ENCODE measurements around the gene ANKRD66. TPM values are rescaled to one million over a fixed set of nuclear protein-coding genes. Genes with fewer than 3 reads are reported as not detected.
"Not testable (repeated sequence)": the region's sequence is repeated elsewhere in the genome, so short reads cannot be mapped to it uniquely, and the experiment has no call there.

Gene ANKRD66
- total and polyA plus RNA-seq, 2 experiments from 2014 or later = not detected

DNA sequence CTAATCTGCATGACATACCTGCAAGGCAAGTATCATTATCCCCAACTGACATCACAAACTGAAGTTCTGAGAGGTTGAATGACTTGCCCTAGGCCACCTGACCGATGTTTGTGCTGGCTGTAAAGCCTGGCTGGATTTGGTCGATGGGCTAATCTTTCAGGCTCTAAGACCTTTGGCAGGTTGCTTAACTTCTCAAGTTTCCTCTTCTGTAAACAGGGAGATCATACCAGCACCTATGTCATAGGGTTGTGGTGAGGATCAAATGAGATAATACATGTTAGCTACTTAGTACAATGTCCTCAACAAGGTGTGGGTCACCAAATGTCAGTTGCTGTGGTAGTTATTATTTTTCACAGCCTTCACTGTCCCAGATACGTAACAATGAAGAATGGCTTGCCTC, 14.2 kb downstream of the ANKRD66 start:
- Histone ChIP-seq H3K4me1 (ENCODE audit: low read depth) (peaks cover 14% of the 10 kb centered on the region), H3K4me3 (no peak overlapping the region), H3K9me3 (ENCODE audit: low read depth) (no peaks in the 10 kb centered on the region), H3K27me3 (no peaks in the 10 kb centered on the region), H3K36me3 (no peaks in the 10 kb centered on the region), H3K27ac (no peak overlapping the region)
- no peak for DNase-seq (ENCODE audit: low read depth in 1 of 2, low spot score in 1 of 2)
- TF ChIP-seq, protein P1, sequence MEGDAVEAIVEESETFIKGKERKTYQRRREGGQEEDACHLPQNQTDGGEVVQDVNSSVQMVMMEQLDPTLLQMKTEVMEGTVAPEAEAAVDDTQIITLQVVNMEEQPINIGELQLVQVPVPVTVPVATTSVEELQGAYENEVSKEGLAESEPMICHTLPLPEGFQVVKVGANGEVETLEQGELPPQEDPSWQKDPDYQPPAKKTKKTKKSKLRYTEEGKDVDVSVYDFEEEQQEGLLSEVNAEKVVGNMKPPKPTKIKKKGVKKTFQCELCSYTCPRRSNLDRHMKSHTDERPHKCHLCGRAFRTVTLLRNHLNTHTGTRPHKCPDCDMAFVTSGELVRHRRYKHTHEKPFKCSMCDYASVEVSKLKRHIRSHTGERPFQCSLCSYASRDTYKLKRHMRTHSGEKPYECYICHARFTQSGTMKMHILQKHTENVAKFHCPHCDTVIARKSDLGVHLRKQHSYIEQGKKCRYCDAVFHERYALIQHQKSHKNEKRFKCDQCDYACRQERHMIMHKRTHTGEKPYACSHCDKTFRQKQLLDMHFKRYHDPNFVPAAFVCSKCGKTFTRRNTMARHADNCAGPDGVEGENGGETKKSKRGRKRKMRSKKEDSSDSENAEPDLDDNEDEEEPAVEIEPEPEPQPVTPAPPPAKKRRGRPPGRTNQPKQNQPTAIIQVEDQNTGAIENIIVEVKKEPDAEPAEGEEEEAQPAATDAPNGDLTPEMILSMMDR (IDR thresholded peaks at IDR 0.05; ENCODE audit: low read depth, low read length) = no peak

DNA sequence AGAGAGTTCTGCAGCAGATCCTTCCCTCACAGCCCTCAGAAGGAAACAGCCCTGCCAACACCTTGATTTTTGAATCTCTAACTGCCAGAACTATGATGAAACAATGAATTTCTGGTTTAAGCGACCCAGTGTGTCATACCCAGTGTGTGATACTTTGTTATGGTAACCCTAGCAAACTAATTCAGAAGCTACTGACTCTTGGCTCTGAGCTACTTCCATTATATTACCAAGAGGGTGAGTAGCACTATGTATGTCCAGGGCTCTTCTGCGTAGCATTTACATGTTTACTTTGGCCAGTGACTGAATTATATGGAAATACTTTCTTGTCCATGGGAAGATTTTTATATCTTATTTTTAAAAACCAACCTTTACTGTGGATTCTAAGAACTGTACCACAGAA, 16.7 kb downstream of the ANKRD66 start:
- no peak for DNase-seq (ENCODE audit: low read depth in 1 of 2, low spot score in 1 of 2)
- no peak overlapping the region for H3K27ac ChIP-seq
- no peaks in the 10 kb centered on the region for H3K36me3 ChIP-seq
- TF ChIP-seq, protein P1 (IDR thresholded peaks at IDR 0.05; ENCODE audit: low read depth, low read length) = no peak
- H3K4me3 ChIP-seq = no peak overlapping the region
- H3K4me1 ChIP-seq (ENCODE audit: low read depth) = no peaks in the 10 kb centered on the region
- no peaks in the 10 kb centered on the region for H3K27me3 ChIP-seq
- no peaks in the 10 kb centered on the region for H3K9me3 ChIP-seq (ENCODE audit: low read depth)

DNA sequence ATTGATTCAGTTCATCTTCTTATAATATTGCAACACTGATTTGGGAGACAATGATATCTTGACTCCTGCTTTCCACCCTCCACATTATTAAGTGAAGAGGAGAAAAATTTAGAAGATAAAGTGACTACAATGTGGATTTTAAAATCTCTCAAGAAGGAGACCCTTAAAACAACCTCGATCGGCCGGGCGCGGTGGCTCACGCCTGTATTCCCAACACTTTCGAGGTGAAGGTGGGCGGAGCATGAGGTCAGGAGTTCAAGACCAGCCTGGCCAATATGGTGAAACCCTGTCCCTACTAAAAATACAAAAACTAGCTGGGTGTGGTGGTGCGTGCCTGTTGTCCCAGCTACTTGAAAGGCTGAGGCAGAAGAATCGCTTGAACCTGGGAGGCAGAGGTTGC, 17.5 kb downstream of the ANKRD66 start:
- H3K36me3 ChIP-seq; H3K4me1 ChIP-seq (ENCODE audit: low read depth); H3K27me3 ChIP-seq; DNase-seq (ENCODE audit: low read depth in 1 of 2, low spot score in 1 of 2); H3K4me3 ChIP-seq; H3K9me3 ChIP-seq (ENCODE audit: low read depth); H3K27ac ChIP-seq: not testable (repeated sequence)

DNA sequence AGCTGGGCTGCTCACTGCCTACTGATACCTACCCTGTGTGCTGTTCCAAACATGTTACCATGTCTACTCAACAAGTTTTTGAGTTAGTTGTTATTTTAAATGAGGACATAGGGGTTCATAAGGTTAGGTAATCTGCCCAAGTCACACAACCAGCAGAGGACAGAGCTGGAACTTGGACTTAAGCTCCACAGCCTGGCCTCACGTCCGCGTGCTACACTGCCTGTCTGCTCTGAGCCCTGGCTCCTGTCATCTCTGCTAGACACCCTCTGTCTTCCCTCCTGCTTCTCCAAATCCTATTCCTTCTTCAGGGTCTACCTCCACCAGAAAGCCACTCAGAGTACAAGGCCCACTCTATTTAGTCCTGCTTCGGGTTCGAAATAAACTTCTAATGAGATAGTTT, 18.2 kb downstream of the ANKRD66 start:
- DNase-seq (ENCODE audit: low read depth in 1 of 2, low spot score in 1 of 2) = no peak
- H3K27ac ChIP-seq = no peak overlapping the region
- no peaks in the 10 kb centered on the region for H3K9me3 ChIP-seq (ENCODE audit: low read depth)
- H3K27me3 ChIP-seq = no peaks in the 10 kb centered on the region
- H3K4me1 ChIP-seq (ENCODE audit: low read depth) = no peaks in the 10 kb centered on the region
- H3K36me3 ChIP-seq = no peaks in the 10 kb centered on the region
- no peak overlapping the region for H3K4me3 ChIP-seq
- TF ChIP-seq, protein P1 (IDR thresholded peaks at IDR 0.05; ENCODE audit: low read depth, low read length) = no peak

DNA sequence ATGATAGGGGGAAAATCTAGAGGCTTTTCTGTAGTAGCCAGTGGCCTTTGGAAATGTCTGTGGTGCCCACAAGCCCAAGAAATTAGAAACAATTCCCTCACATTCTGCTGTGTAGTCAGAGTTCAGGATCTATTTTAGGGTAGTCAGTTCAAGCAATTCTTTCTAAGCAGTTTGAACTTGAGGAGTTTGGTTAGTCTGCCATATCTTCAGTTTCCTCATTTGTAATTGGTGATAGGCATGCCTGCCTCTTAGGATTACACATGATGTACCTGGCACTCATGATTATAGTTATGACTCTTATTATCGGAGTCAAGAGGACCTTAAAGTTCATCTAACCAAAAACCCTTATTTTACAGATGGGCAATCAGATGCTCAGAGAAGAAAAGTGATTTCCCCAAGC, 25.3 kb downstream of the ANKRD66 start:
- Histone ChIP-seq H3K27ac (no peak overlapping the region), H3K4me3 (no peak overlapping the region), H3K36me3 (no peaks in the 10 kb centered on the region), H3K4me1 (ENCODE audit: low read depth) (peaks cover 26% of the 10 kb centered on the region), H3K27me3 (no peaks in the 10 kb centered on the region), H3K9me3 (ENCODE audit: low read depth) (no peaks in the 10 kb centered on the region)
- TF ChIP-seq, protein P1 (IDR thresholded peaks at IDR 0.05; ENCODE audit: low read depth, low read length) = no peak
- no peak for DNase-seq (ENCODE audit: low read depth in 1 of 2, low spot score in 1 of 2)

DNA sequence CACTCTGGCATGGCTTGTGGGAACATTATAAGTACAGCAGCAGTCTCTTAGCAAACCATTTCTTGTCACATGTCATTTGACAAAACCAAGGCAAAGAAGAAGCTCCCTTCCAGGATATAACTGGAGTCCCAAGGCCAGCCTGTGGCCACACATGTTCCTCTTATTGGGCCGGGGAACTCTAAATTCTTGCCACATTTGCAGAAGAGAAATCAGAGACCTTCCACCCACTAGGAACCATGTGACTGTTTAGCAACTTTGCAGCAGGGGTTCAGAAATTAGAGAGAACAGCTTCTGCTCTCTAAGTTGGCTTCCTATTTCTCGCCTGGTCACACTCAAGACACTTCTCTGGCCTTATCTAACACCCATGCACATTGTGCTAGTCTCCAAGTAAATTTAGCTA, 26.0 kb downstream of the ANKRD66 start:
- peak in 1 of 2 donors; percentile 12 for DNase-seq (ENCODE audit: low read depth in 1 of 2, low spot score in 1 of 2)
- Histone ChIP-seq H3K36me3 (no peaks in the 10 kb centered on the region), H3K4me3 (no peak overlapping the region), H3K27ac (no peak overlapping the region), H3K27me3 (no peaks in the 10 kb centered on the region), H3K9me3 (ENCODE audit: low read depth) (no peaks in the 10 kb centered on the region), H3K4me1 (ENCODE audit: low read depth) (peaks cover 26% of the 10 kb centered on the region)
- TF ChIP-seq, protein P1 (IDR thresholded peaks at IDR 0.05; ENCODE audit: low read depth, low read length) = no peak
